Naive thymus-derived CD4-positive, alpha-beta T cell (primary cell): ENCODE measurements around the gene CRELD2. TPM values are rescaled to one million over a fixed set of nuclear protein-coding genes. Genes with fewer than 3 reads are reported as not detected.
A peak's percentile ranks its signal among the peaks of the same experiment; 100 is the strongest.

Source experiments
- ATAC-seq: fragments of 150-1000 bp; cut with Tn5 transposase; 2 replicates; pipeline ENCODE4 v1.10.0; 2021; ENCODE audit warnings: mild to moderate bottlenecking, moderate library complexity
- CTCF ChIA-PET: fragments of 350-600 bp; sonication (Branson Sonifier 250); formaldehyde crosslinking; loops from one replicate; lab custom pipeline; 2021; ENCODE audit warnings: antibody characterized with exemption; lab: Charles Lee
- POLR2A ChIA-PET: fragments of 350-600 bp; sonication (Branson Sonifier 250); formaldehyde crosslinking; loops from one replicate; lab custom pipeline; 2021; ENCODE audit warnings: antibody characterized with exemption, inconsistent platforms; lab: Charles Lee
- DNase-seq, 9 donors: peaks; one replicate each; pipeline versions ENCODE4 v3.0.0 to v3.0.0-alpha.2; 2020 to 2022; ENCODE audit warnings: mixed read lengths in 1 of 9
- H3K27ac ChIP-seq: one replicate; pipeline ENCODE4 v1.7.0; 2013; ENCODE audit warnings: mild to moderate bottlenecking, low read depth, low read length, moderate library complexity
- H3K27me3 ChIP-seq, 2 donors: one replicate each; pipeline ENCODE4 v1.7.0; 2013; ENCODE audit warnings: low read length in 2 of 2, mild to moderate bottlenecking in 2 of 2, moderate library complexity in 2 of 2; ENCODE audit not compliant: control insufficient read depth in 2 of 2, insufficient read depth in 2 of 2
- H3K36me3 ChIP-seq, 3 experiments: 1 replicate in 2 of 3; 2 replicates in 1 of 3; pipeline ENCODE4 v1.7.0; 2013; ENCODE audit warnings: low read length in 3 of 3, mild to moderate bottlenecking in 3 of 3, moderate library complexity in 1 of 3; ENCODE audit not compliant: insufficient read depth in 3 of 3, control insufficient read depth in 2 of 3
- H3K4me1 ChIP-seq, 2 donors: one replicate each; pipeline ENCODE4 v1.7.0; 2013; ENCODE audit warnings: low read length in 2 of 2, mild to moderate bottlenecking in 2 of 2, moderate library complexity in 1 of 2; ENCODE audit not compliant: control insufficient read depth in 2 of 2, insufficient read depth in 2 of 2
- H3K4me3 ChIP-seq: 2 replicates; pipeline ENCODE4 v1.7.0; 2013; ENCODE audit warnings: mild to moderate bottlenecking, low read length
- H3K9me3 ChIP-seq, 3 experiments: 1 replicate in 2 of 3; 2 replicates in 1 of 3; pipeline ENCODE4 v1.7.0; 2013; ENCODE audit warnings: low read length in 3 of 3; ENCODE audit not compliant: control insufficient read depth in 2 of 3
- H3K27ac Mint-ChIP-seq, 9 donors: one replicate each; pipeline ENCODE4 v1.8.0; 2020 to 2022; ENCODE audit warnings: mixed read lengths in 9 of 9, mild to moderate bottlenecking in 8 of 9, moderate library complexity in 5 of 9, inconsistent platforms in 2 of 9
- H3K27me3 Mint-ChIP-seq, 5 donors: one replicate each; pipeline ENCODE4 v1.8.0; 2021 to 2022; ENCODE audit warnings: mixed read lengths in 5 of 5, mild to moderate bottlenecking in 1 of 5
- H3K36me3 Mint-ChIP-seq, 5 donors: one replicate each; pipeline ENCODE4 v1.8.0; 2020 to 2022; ENCODE audit warnings: mixed read lengths in 5 of 5, mild to moderate bottlenecking in 3 of 5, inconsistent platforms in 1 of 5
- H3K4me1 Mint-ChIP-seq, 7 donors: one replicate each; pipeline ENCODE4 v1.8.0; 2020 to 2022; ENCODE audit warnings: mixed read lengths in 7 of 7, mild to moderate bottlenecking in 3 of 7, inconsistent platforms in 1 of 7
- H3K4me3 Mint-ChIP-seq, 10 donors: one replicate each; pipeline ENCODE4 v1.8.0; 2020 to 2022; ENCODE audit warnings: mild to moderate bottlenecking in 10 of 10, mixed read lengths in 10 of 10, moderate library complexity in 6 of 10, inconsistent platforms in 2 of 10
- H3K9me3 Mint-ChIP-seq, 11 donors: one replicate each; pipeline ENCODE4 v1.8.0; 2020 to 2022; ENCODE audit warnings: mixed read lengths in 11 of 11, mild to moderate bottlenecking in 4 of 11, inconsistent platforms in 1 of 11, moderate library complexity in 1 of 11
- intact Hi-C, 2 donors: fragments of 100-400 bp; cut with micrococcal nuclease; formaldehyde crosslinking; loops; one replicate each; pipeline ENCODE4 v1.15.1; 2023
- polyA plus RNA-seq, 2 donors: library from polyadenylated mRNA; unstranded; fragments of 300-500 nt; fragmentation: Illumina TruSeq; gene quantifications; one replicate each; pipeline ENCODE4 v1.2.3, GENCODE V29; 2021
- total RNA-seq, 6 experiments: library from RNA in 5 of 6; stranded (reverse) in 5 of 6; gene quantifications; 1 replicate in 5 of 6; 2 replicates in 1 of 6; pipeline ENCODE4 v1.2.3 and lab custom pipeline; 2021 to 2026

The CRELD2 gene
- total and polyA plus RNA-seq, 7 experiments from 2014 or later: 19.7 to 80.9 (median 30.7) TPM

- DNase-seq: no peak
- H3K36me3 ChIP-seq: peaks cover 0 to 3% (median 0%) of the 10 kb centered on the region in 3 experiments
- no peaks in the 10 kb centered on the region for H3K9me3 ChIP-seq
- Mint-ChIP-seq H3K36me3 (peaks cover 0 to 15% (median 0%) of the 10 kb centered on the region in 5 donors), H3K9me3 (peaks cover 0 to 3% (median 0%) of the 10 kb centered on the region in 11 donors), H3K27me3 (no peaks in the 10 kb centered on the region), H3K27ac (peak overlapping the region; percentile 74 to 98 (median 85)), H3K4me1 (peaks cover 26 to 53% (median 44%) of the 10 kb centered on the region in 7 donors), H3K4me3 (peak overlapping the region in 6 of 10 donors; percentile 28 to 57 (median 52))
- ChIA-PET POLR2A (no interaction called here), CTCF (interaction anchor here (0.9 to 1.5 kb wide), 3 partner anchors 10 to 103 kb away, joined by 3 to 5 read pairs (median 4); no protein-coding TSS in a partner anchor)
- H3K4me1 ChIP-seq: peaks cover 17 to 38% of the 10 kb centered on the region in 2 donors
- no peak overlapping the region for H3K27ac ChIP-seq
- intact Hi-C loops: loop anchor here in 1 of 2 donors (5.0 kb wide), 1 partner anchor 280 kb away; no protein-coding TSS in a partner anchor
- no peak for ATAC-seq
- H3K4me3 ChIP-seq: no peak overlapping the region
- no peaks in the 10 kb centered on the region for H3K27me3 ChIP-seq
Measured at GRCh38 chr22:49927483-49928184, 9.2 kb downstream of the CRELD2 start.

DNA sequence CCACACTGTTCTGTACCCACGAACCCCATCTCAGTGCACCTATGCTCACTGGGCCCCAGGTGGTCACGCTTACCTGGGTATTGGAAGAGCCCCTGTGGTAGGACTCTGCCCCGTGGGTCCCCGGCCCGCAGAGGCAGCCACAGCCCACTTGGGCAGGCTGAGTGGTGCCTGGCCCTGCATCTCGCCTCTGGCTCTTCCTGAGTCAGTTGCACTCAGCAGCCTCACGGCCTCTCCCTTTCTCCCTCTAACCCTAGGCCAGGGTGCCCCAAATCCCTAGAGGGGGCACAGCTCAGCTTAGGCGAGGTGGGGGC is 9.7 kb downstream of the CRELD2 start:
- peaks cover 0 to 3% (median 0%) of the 10 kb centered on the region in 11 donors for H3K9me3 Mint-ChIP-seq
- CTCF ChIA-PET: interaction anchor here (0.7 to 1.5 kb wide), 4 partner anchors 9 to 659 kb away, joined by 3 to 5 read pairs (median 3); no protein-coding TSS in a partner anchor
- ATAC-seq (no peak), DNase-seq (no peak)
- H3K9me3 ChIP-seq: no peaks in the 10 kb centered on the region
- peaks cover 28 to 58% (median 48%) of the 10 kb centered on the region in 7 donors for H3K4me1 Mint-ChIP-seq
- peaks cover 0 to 17% (median 0%) of the 10 kb centered on the region in 5 donors for H3K36me3 Mint-ChIP-seq
- no peaks in the 10 kb centered on the region for H3K27me3 ChIP-seq
- no peaks in the 10 kb centered on the region for H3K27me3 Mint-ChIP-seq
- peaks cover 17 to 38% of the 10 kb centered on the region in 2 donors for H3K4me1 ChIP-seq
- peaks cover 0 to 3% (median 0%) of the 10 kb centered on the region in 3 experiments for H3K36me3 ChIP-seq
- no peak overlapping the region for H3K4me3 ChIP-seq
- intact Hi-C loops: loop anchor here in 1 of 2 donors (5.0 kb wide), 1 partner anchor 279 kb away; no protein-coding TSS in a partner anchor
- H3K27ac ChIP-seq: no peak overlapping the region
- POLR2A ChIA-PET: interaction anchor here (1.0 kb wide), 1 partner anchor 102 kb away, joined by 3 read pairs; no protein-coding TSS in a partner anchor
- peak overlapping the region in 1 of 10 donors; percentile 52 for H3K4me3 Mint-ChIP-seq
- H3K27ac Mint-ChIP-seq: peak overlapping the region in 2 of 9 donors; percentile 13 to 47

DNA sequence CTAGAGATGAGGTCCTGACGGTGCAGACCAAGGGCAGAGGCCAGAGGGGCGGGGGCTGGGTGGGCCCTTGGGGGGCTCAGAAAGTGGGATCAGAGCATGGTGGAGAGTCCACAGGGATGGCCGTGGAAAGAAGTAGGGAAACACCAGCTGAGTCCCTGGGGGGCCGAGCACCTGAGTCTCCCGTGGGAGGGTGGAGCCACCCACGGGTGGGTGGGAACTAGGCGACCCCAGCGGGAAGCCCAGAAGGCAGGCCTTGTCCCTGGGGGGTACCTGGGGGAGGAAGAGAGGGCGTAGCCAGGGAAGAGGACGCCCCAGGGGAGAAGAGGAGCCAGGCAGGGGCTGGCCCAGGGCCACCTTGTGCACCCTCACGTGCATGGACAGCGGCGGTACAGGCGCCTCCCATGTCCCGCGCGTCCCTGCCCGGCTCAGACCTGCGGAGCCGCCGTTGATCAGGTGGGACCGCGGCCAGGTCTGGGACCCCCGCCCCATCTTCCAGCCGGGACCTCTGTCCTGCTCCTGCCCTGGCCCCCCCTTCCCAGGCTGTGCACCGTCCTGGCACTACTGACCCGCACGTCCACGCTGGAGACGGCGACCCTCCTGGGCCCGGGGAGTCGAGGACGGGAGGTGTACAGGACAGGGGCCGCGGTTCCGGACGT is 10.2 kb downstream of the CRELD2 start:
- H3K4me3 Mint-ChIP-seq: peak overlapping the region in 2 of 10 donors; percentile 52 to 64
- peaks cover 17 to 38% of the 10 kb centered on the region in 2 donors for H3K4me1 ChIP-seq
- POLR2A ChIA-PET: interaction anchor here (1.0 kb wide), 1 partner anchor 102 kb away, joined by 3 read pairs; no protein-coding TSS in a partner anchor

DNA sequence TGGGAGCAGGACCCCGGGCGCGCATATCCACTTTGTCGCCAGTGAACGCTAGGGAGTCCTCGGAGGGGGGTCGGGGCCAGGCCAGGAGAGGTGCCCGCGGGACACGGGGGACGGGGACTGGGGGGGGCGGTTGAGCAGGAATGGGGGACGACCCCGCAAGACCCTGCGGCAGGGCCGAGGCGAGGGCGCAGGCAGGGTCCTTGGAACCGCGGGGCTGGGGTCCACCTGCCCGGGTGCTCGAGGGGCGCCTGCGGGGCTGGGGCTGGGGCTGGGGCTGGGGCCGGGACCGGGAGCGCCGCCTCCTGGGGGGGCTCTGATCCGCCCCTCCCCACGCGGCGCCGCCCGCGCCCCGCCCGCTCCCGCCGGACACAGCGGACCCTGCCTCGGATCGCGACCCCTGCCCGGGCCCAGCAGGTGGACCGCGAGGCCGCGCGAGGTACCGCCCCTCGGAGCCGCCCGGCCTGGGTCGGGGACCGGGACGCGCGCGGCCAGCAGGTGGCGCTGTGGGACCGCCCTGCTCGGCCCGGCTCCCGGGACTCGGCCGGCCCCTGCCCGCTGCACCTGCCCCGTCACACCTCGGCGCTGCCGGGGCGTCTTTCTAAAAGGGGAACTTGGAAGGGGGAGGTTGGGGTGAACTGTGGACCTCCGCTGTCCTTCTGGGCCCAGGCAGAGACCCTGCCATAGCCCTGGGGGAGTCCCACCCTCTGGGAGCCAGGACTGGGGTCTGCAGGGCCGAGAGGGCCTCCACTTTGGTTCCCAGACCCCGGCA is 11.0 kb downstream of the CRELD2 start:
- POLR2A ChIA-PET: interaction anchor here (1.3 to 4.7 kb wide), 2 partner anchors 10 to 32 kb away, joined by 3 to 27 read pairs; partner anchors contain the start of gene PIM3
- peak overlapping the region in 5 of 10 donors; percentile 14 to 83 (median 61) for H3K4me3 Mint-ChIP-seq
- Histone ChIP-seq H3K4me1 (peaks cover 17 to 38% of the 10 kb centered on the region in 2 donors), H3K9me3 (no peaks in the 10 kb centered on the region), H3K27me3 (no peaks in the 10 kb centered on the region), H3K36me3 (peaks cover 0 to 3% (median 0%) of the 10 kb centered on the region in 3 experiments), H3K27ac (peak overlapping the region; percentile 63), H3K4me3 (no peak overlapping the region)
- peak; percentile 60 to 93 (median 74) for DNase-seq
- peaks cover 28 to 58% (median 49%) of the 10 kb centered on the region in 7 donors for H3K4me1 Mint-ChIP-seq
- ATAC-seq: peak; percentile 67
- CTCF ChIA-PET: interaction anchor here (0.8 to 3.3 kb wide), 5 partner anchors 52 to 162 kb away, joined by 3 to 45 read pairs (median 8); partner anchors contain the start of gene MLC1
- intact Hi-C loops: loop anchor here (1.0 to 5.0 kb wide), 3 partner anchors 64 to 278 kb away; no protein-coding TSS in a partner anchor
- peaks cover 0 to 3% (median 0%) of the 10 kb centered on the region in 11 donors for H3K9me3 Mint-ChIP-seq
- H3K36me3 Mint-ChIP-seq: peaks cover 0 to 16% (median 0%) of the 10 kb centered on the region in 5 donors
- no peaks in the 10 kb centered on the region for H3K27me3 Mint-ChIP-seq
- peak overlapping the region in 4 of 9 donors; percentile 38 to 88 (median 68) for H3K27ac Mint-ChIP-seq

More for the DNA sequence above, 10.2 kb downstream of the CRELD2 start:
- peaks cover 0 to 3% (median 0%) of the 10 kb centered on the region in 3 experiments for H3K36me3 ChIP-seq
- CTCF ChIA-PET: interaction anchor here (0.7 to 1.0 kb wide), 3 partner anchors 9 to 658 kb away, joined by 3 read pairs; no protein-coding TSS in a partner anchor
- Mint-ChIP-seq H3K27ac (peak overlapping the region in 2 of 9 donors; percentile 38 to 47), H3K9me3 (peaks cover 0 to 3% (median 0%) of the 10 kb centered on the region in 11 donors), H3K4me1 (peaks cover 28 to 62% (median 49%) of the 10 kb centered on the region in 7 donors), H3K27me3 (no peaks in the 10 kb centered on the region), H3K36me3 (peaks cover 0 to 16% (median 0%) of the 10 kb centered on the region in 5 donors)
- ATAC-seq (no peak), DNase-seq (no peak)
- intact Hi-C loops: loop anchor here (1.0 to 5.0 kb wide), 3 partner anchors 65 to 279 kb away; no protein-coding TSS in a partner anchor
- no peaks in the 10 kb centered on the region for H3K9me3 ChIP-seq
- no peak overlapping the region for H3K4me3 ChIP-seq
- no peak overlapping the region for H3K27ac ChIP-seq
- no peaks in the 10 kb centered on the region for H3K27me3 ChIP-seq

DNA sequence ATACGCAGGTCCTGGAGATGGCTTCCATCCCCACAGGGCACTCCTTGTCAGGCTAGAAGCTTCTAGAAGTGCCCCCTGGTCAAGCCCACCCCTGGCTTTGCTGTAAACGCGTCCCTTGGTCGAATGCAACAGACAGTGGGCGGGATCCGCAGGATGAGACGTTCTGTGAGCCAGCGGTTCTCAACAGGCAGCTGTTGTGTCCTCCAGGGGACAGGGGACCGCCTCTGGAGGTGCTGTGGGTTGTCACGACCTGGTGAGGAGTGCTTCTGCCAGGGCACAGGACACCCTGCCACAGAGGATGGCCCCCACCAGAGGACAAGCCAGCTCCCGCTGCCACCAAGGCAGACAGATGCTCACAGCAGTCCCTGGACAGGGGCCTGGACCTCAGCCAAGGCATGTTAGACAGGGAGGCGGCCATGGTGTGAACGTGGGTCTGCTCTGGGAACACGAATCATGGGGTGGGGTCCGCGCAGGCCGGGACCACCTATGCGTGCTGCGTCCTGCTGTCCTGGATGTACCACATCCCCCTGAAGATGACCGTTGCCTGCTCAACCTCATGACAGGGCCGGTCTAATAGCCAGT is 11.7 kb downstream of the CRELD2 start:
- H3K4me1 ChIP-seq: peaks cover 17 to 36% of the 10 kb centered on the region in 2 donors
- CTCF ChIA-PET: interaction anchor here (0.6 to 3.3 kb wide), 9 partner anchors 16 to 162 kb away, joined by 3 to 45 read pairs (median 5); partner anchors contain the start of gene MLC1
- H3K27ac ChIP-seq: peak overlapping the region; percentile 63
- Mint-ChIP-seq H3K4me1 (peaks cover 26 to 55% (median 47%) of the 10 kb centered on the region in 7 donors), H3K27ac (peak overlapping the region; percentile 23 to 90 (median 83)), H3K27me3 (no peaks in the 10 kb centered on the region), H3K36me3 (peaks cover 0 to 15% (median 0%) of the 10 kb centered on the region in 5 donors), H3K4me3 (peak overlapping the region in 9 of 10 donors; percentile 14 to 83 (median 58)), H3K9me3 (peaks cover 0 to 3% (median 0%) of the 10 kb centered on the region in 11 donors)
- no peak overlapping the region for H3K4me3 ChIP-seq
- H3K36me3 ChIP-seq: peaks cover 0 to 3% (median 0%) of the 10 kb centered on the region in 3 experiments
- no peaks in the 10 kb centered on the region for H3K9me3 ChIP-seq
- POLR2A ChIA-PET: interaction anchor here (0.7 to 4.7 kb wide), 8 partner anchors 11 to 100 kb away, joined by 3 to 27 read pairs (median 3); partner anchors contain the start of gene PIM3
- ATAC-seq (no peak), DNase-seq (no peak)
- intact Hi-C loops: loop anchor here (1.0 to 5.0 kb wide), 5 partner anchors 63 to 277 kb away; no protein-coding TSS in a partner anchor
- H3K27me3 ChIP-seq: no peaks in the 10 kb centered on the region
